GM10266 (cell line): ENCODE results near the gene HDAC2.

Experiments used
- DNase-seq: peaks from one replicate; pipeline ENCODE4 v3.0.0; 2012; ENCODE audit errors: extremely low spot score
- TF ChIP-seq, protein P1 (sequence below): IDR thresholded peaks from 2 replicates; pipeline ENCODE4 v1.5.1; 2012; ENCODE audit warnings: mild to moderate bottlenecking, low read depth; ENCODE audit not compliant: control insufficient read depth, insufficient read depth; ENCODE audit errors: missing control alignments

Gene HDAC2

DNA sequence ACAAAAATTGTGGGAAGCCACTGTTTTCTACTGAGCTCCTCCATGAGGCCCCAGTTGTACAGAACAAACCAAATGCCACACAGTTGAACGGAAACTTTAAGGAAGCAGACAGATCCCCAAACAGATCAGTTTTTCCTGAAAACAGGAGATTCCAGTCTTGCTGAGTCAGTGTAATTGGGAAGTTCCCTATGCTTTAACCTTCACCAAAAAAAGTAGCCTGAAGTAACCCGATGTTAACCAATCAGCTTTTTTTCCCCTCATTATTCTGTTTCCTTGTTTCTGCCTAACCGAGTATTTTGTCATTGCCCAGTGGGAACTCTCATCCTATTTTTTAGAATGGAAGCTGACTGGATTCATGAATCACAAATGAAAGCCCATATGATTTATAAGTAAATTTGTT is 77.1 kb downstream of the HDAC2 start:
- no peak for DNase-seq
- TF ChIP-seq, protein P1, sequence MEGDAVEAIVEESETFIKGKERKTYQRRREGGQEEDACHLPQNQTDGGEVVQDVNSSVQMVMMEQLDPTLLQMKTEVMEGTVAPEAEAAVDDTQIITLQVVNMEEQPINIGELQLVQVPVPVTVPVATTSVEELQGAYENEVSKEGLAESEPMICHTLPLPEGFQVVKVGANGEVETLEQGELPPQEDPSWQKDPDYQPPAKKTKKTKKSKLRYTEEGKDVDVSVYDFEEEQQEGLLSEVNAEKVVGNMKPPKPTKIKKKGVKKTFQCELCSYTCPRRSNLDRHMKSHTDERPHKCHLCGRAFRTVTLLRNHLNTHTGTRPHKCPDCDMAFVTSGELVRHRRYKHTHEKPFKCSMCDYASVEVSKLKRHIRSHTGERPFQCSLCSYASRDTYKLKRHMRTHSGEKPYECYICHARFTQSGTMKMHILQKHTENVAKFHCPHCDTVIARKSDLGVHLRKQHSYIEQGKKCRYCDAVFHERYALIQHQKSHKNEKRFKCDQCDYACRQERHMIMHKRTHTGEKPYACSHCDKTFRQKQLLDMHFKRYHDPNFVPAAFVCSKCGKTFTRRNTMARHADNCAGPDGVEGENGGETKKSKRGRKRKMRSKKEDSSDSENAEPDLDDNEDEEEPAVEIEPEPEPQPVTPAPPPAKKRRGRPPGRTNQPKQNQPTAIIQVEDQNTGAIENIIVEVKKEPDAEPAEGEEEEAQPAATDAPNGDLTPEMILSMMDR = no peak

DNA sequence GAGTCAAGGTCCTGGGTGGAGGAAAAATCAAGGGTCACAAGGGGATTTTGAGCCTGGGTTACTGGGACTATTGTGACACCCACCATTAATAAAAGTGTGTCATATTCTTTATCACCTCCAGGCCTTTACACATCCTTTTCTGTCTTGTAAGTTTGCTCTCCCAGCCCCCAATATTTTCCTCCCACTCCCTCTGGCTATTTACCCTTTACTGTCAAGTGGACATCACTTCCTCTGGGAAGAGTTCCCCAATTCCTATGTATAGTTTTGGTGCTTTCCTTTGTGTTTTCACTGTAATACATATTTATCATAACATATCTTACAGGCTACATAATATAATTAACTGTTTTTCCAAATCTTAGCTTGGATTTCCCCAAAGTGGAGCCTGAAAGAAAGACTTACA is 77.5 kb downstream of the HDAC2 start:
- TF ChIP-seq, protein P1 = no peak
- no peak for DNase-seq

DNA sequence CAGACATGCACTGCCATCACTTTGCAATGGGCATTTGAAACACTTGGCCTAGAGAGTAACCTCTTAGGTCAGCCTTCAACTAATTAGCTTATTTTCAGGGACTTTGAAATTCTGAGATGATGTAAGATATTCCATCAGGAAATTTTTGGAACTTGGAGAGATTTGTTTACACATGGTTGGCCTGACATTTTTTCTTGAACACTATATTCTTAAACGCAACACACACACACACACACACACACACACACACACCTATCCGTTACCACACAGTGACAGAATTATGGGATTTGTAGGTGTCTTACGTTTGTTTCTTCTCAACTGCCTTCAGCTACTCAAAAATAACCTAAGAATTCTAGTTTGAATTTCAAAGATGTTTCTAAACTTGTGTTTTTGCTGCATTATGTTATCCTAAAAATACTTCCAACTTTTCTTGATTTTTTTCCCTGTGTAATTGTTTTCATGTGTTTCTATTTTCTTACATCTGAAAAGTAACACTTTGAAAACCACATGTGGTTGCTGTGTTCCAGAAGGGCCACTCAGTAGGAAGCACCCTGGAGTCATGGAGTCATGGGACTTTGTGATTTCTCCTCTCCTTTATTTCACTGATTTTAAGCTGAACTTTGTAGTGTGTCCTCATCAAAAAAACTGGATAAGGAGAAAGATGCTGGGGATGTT is 81.9 kb downstream of the HDAC2 start:
- TF ChIP-seq, protein P1 = no peak
- DNase-seq = no peak

DNA sequence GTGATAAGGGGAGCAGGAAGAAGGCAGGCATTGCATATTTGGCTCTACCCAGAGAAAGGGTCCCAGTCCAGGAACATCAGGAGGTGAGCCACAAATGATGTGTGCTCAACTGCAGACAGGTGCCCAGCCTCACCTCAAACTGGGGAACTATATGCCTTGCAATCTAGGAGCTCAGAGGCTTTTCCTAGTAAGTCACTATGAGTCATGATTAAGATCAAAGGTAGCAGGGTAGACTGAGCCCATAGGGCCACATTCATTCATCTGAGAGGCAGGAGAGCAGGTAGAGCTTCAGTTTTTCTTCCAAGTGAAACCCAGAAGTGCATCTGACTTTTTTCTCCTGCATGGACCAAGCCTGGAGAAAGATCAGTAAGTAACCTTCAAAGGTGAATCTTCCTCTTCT is 82.5 kb downstream of the HDAC2 start:
- no peak for DNase-seq
- TF ChIP-seq, protein P1 = no peak

DNA sequence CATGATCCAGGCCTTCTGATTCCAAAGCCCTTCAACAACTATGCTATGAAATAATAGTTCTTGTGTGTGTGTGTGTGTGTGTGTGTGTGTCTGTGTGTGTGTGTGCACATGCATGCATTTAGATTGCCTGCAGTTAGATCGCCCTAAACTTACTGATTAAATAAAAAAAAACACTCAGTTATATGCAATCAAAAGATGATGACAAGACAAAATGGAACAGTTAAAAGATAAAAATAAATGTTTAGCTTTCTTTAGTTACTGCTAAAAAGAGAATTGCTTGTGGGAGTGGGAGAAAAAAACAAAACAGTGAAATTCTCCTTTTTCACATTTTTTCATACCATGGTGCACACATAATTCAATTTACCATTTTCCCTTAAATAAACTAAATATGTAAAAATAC is 84.4 kb downstream of the HDAC2 start:
- no peak for DNase-seq
- TF ChIP-seq, protein P1 = no peak

DNA sequence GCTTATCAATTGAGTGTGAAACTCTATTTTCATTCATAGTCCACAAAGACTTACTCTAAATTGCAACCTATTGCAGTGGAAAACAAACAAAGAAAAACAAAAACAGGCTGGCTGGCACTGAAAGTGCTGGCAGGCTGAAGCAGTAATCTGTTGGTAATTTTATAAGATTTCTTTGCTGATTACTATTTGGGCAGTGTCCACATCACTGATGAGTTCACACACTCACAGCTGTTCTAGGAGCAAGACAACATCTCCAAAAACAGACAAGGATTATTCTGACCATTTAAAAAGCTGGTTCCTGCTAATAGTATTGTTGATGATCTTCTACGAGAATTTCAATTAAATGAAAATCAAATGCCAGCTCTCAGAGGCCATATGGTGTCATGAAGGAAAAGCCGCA is 86.9 kb downstream of the HDAC2 start:
- TF ChIP-seq, protein P1 = no peak
- DNase-seq = no peak
